ENCODE measurements around the gene PDIA6. TPM values are rescaled to one million over a fixed set of nuclear protein-coding genes. Genes with fewer than 3 reads are reported as not detected.

Gene PDIA6
- total RNA-seq, 6 experiments from 2014 or later, result 141 to 232 (median 191) TPM

GRCh38 chr2:10764896-10765295 lies 47.7 kb downstream of the PDIA6 start:
- Histone ChIP-seq H3K4me3 (no peak overlapping the region), H3K36me3 (no peaks in the 10 kb centered on the region), H3K27ac (no peak overlapping the region), H3K27me3 (no peaks in the 10 kb centered on the region), H3K4me1 (no peaks in the 10 kb centered on the region), H3K9me3 (no peaks in the 10 kb centered on the region)
- WGBS (ENCODE audit: insufficient coverage, low coverage, low lambda C conversion rate, missing lambda C conversion rate), result no CpG with 5 or more reads among the region's 4 CpGs
- TF ChIP-seq POLR2A (IDR thresholded peaks at IDR 0.05) (no peak), CTCF (IDR thresholded peaks at IDR 0.05) (no peak)
- DNase-seq (no peak), ATAC-seq (no peak)
- intact Hi-C loops (cut with DNase I), result no loop called here

- Histone ChIP-seq H3K36me3 (no peaks in the 10 kb centered on the region), H3K4me3 (no peak overlapping the region), H3K27ac (no peak overlapping the region), H3K27me3 (no peaks in the 10 kb centered on the region), H3K9me3 (no peaks in the 10 kb centered on the region), H3K4me1 (no peaks in the 10 kb centered on the region)
- WGBS (ENCODE audit: insufficient coverage, low coverage, low lambda C conversion rate, missing lambda C conversion rate), result 71% methylated on average over 13 of the region's 18 CpGs
- TF ChIP-seq POLR2A (IDR thresholded peaks at IDR 0.05), result no peak
- TF ChIP-seq CTCF (IDR thresholded peaks at IDR 0.05), result no peak
- ATAC-seq (no peak), DNase-seq (no peak)
- intact Hi-C loops (cut with DNase I), result no loop called here
Observed at GRCh38 chr2:10764096-10764785, 48.3 kb downstream of the PDIA6 start.

- intact Hi-C loops (cut with DNase I), result no loop called here
- ATAC-seq, result no peak
- no peaks in the 10 kb centered on the region for H3K9me3 ChIP-seq
- 77% methylated on average over 5 of the region's 9 CpGs for WGBS (ENCODE audit: insufficient coverage, low coverage, low lambda C conversion rate, missing lambda C conversion rate)
- H3K4me3 ChIP-seq, result no peak overlapping the region
- H3K27ac ChIP-seq, result no peak overlapping the region
- peak in 1 of 3 donors; percentile 45 for DNase-seq
- H3K27me3 ChIP-seq, result no peaks in the 10 kb centered on the region
- no peaks in the 10 kb centered on the region for H3K36me3 ChIP-seq
- H3K4me1 ChIP-seq, result no peaks in the 10 kb centered on the region
- TF ChIP-seq POLR2A (IDR thresholded peaks at IDR 0.05) (no peak), CTCF (IDR thresholded peaks at IDR 0.05) (no peak)
Observed at GRCh38 chr2:10763461-10763800, 49.2 kb downstream of the PDIA6 start.

GRCh38 chr2:10762651-10763460 lies 49.7 kb downstream of the PDIA6 start:
- Histone ChIP-seq H3K27ac (no peak overlapping the region), H3K9me3 (no peaks in the 10 kb centered on the region), H3K27me3 (no peaks in the 10 kb centered on the region), H3K4me3 (no peak overlapping the region), H3K36me3 (no peaks in the 10 kb centered on the region), H3K4me1 (no peaks in the 10 kb centered on the region)
- ATAC-seq (peak in 2 of 4 donors; percentile 23 to 31), DNase-seq (peak in 1 of 3 donors; percentile 44)
- 45% methylated on average over 18 of the region's 25 CpGs for WGBS (ENCODE audit: insufficient coverage, low coverage, low lambda C conversion rate, missing lambda C conversion rate)
- intact Hi-C loops (cut with DNase I), result no loop called here
- TF ChIP-seq CTCF (IDR thresholded peaks at IDR 0.05) (no peak), POLR2A (IDR thresholded peaks at IDR 0.05) (no peak)
